SK-N-SH treated with all-trans-retinoic acid at 6 μM for 48 hours (cell line): ENCODE results near the gene POLG.

Experiments
- ARNTL ChIP-seq: fragments of 450-650 bp; formaldehyde crosslinking; IDR thresholded peaks from 2 replicates; pipeline ENCODE4 v1.5.0; 2020; ENCODE audit warnings: low read depth, mild to moderate bottlenecking, moderate library complexity, borderline replicate concordance
- CSDC2 ChIP-seq: fragments of 250-450 bp; sonication (Bioruptor Pico); IDR thresholded peaks from 2 replicates; pipeline ENCODE4 v1.5.0; 2020; ENCODE audit warnings: mild to moderate bottlenecking, moderate library complexity
- CSRNP3 ChIP-seq: fragments of 250-450 bp; sonication (Bioruptor Pico); IDR thresholded peaks from 2 replicates; pipeline ENCODE4 v1.5.1; 2021; ENCODE audit warnings: mild to moderate bottlenecking, moderate library complexity
- GLIS3 ChIP-seq: fragments of 250-450 bp; sonication (Bioruptor Pico); IDR thresholded peaks from 2 replicates; pipeline ENCODE4 v1.5.0; 2020; ENCODE audit warnings: mild to moderate bottlenecking, moderate library complexity
- PATZ1 ChIP-seq: fragments of 250-450 bp; sonication (Bioruptor Pico); IDR thresholded peaks from 2 replicates; pipeline ENCODE4 v1.8.0; 2020; ENCODE audit warnings: mild to moderate bottlenecking, moderate library complexity, borderline replicate concordance
- PPARA ChIP-seq: fragments of 250-450 bp; sonication (Bioruptor Pico); IDR thresholded peaks from 2 replicates; pipeline ENCODE4 v1.5.0; 2020; ENCODE audit warnings: mild to moderate bottlenecking, borderline replicate concordance
- TOX ChIP-seq: fragments of 250-450 bp; sonication (Bioruptor Pico); IDR thresholded peaks from 2 replicates; pipeline ENCODE4 v1.8.0; 2021; ENCODE audit warnings: mild to moderate bottlenecking, moderate library complexity, borderline replicate concordance
- TSHZ2 ChIP-seq: fragments of 250-450 bp; sonication (Bioruptor Pico); IDR thresholded peaks from 2 replicates; pipeline ENCODE4 v1.5.0; 2020; ENCODE audit warnings: mild to moderate bottlenecking, moderate library complexity

GRCh38 chr15:89332446-89332845, 2.2 kb downstream of the POLG start:
- TF ChIP-seq TOX (CRISPR knock-in tag) (no peak), CSRNP3 (CRISPR knock-in tag) (no peak), ARNTL (CRISPR knock-in tag) (no peak), TSHZ2 (CRISPR knock-in tag) (no peak), PATZ1 (CRISPR knock-in tag) (no peak), CSDC2 (CRISPR knock-in tag) (no peak), PPARA (CRISPR knock-in tag) (no peak), GLIS3 (CRISPR knock-in tag) (no peak)
